ENCODE results near the gene TRA2B.

Gene TRA2B

GRCh38 chr3:185954366-185954723 is 16.5 kb upstream of the TRA2B start:
- no peak overlapping the region for H2BK15ac ChIP-seq (ENCODE audit: low read depth, poor library complexity, severe bottlenecking)
- no peaks in the 10 kb centered on the region for H3K4me1 ChIP-seq (ENCODE audit: control insufficient read depth, insufficient read depth, low read depth, low read length)
- H4K8ac ChIP-seq (ENCODE audit: low read length), result no peak overlapping the region
- no peak overlapping the region for H2BK120ac ChIP-seq (ENCODE audit: low read depth, low read length)
- DNase-seq, result no peak
- H3K4me3 ChIP-seq (ENCODE audit: insufficient read depth in 1 of 2, low read depth in 1 of 2, low read length in 2 of 2), result no peak overlapping the region
- H2AFZ ChIP-seq (ENCODE audit: low read depth, low read length), result no peak overlapping the region
- H3K79me1 ChIP-seq (replicated peaks; ENCODE audit: low read length, poor library complexity, severe bottlenecking), result no peaks in the 10 kb centered on the region
- H3K27me3 ChIP-seq (ENCODE audit: control insufficient read depth in 1 of 2, insufficient read depth in 1 of 2, low read length in 2 of 2), result peaks cover 8 to 11% of the 10 kb centered on the region in 2 experiments
- H2BK12ac ChIP-seq (ENCODE audit: low read length in 2 of 2), result no peak overlapping the region
- H3K4me2 ChIP-seq (ENCODE audit: low read length, poor library complexity, severe bottlenecking), result no peak overlapping the region
- no peak overlapping the region for H3K27ac ChIP-seq (ENCODE audit: low read length, poor library complexity, severe bottlenecking)
- no peak overlapping the region for H3K9ac ChIP-seq (ENCODE audit: low read length)
- H2AK5ac ChIP-seq (ENCODE audit: low read length, severe bottlenecking), result no peak overlapping the region
- H3K23ac ChIP-seq (ENCODE audit: low read length in 2 of 2), result no peak overlapping the region
- no peak overlapping the region for H3K18ac ChIP-seq (ENCODE audit: low read depth in 1 of 2, low read length in 2 of 2)
- H3K9me3 ChIP-seq (ENCODE audit: control insufficient read depth, low read length), result no peaks in the 10 kb centered on the region
- 93% methylated on average over 1 of the region's 3 CpGs for WGBS
- no peak overlapping the region for H2BK5ac ChIP-seq (ENCODE audit: low read depth, low read length, poor library complexity, severe bottlenecking)
- no peak overlapping the region for H3K14ac ChIP-seq (ENCODE audit: low read length in 2 of 2)
- no peaks in the 10 kb centered on the region for H3K36me3 ChIP-seq (ENCODE audit: control insufficient read depth in 1 of 2, insufficient read depth in 2 of 2, low read depth in 1 of 2, low read length in 2 of 2)
- H4K91ac ChIP-seq (ENCODE audit: low read length), result no peak overlapping the region
- H3K4ac ChIP-seq (ENCODE audit: low read depth in 1 of 2, low read length in 2 of 2), result no peak overlapping the region

- no peaks in the 10 kb centered on the region for H3K79me1 ChIP-seq (replicated peaks; ENCODE audit: low read length, poor library complexity, severe bottlenecking)
- no peaks in the 10 kb centered on the region for H3K4me1 ChIP-seq (ENCODE audit: control insufficient read depth, insufficient read depth, low read depth, low read length)
- no peaks in the 10 kb centered on the region for H3K36me3 ChIP-seq (ENCODE audit: control insufficient read depth in 1 of 2, insufficient read depth in 2 of 2, low read depth in 1 of 2, low read length in 2 of 2)
- no peak overlapping the region for H3K23ac ChIP-seq (ENCODE audit: low read length in 2 of 2)
- no peak overlapping the region for H2AK5ac ChIP-seq (ENCODE audit: low read length, severe bottlenecking)
- H3K4me2 ChIP-seq (ENCODE audit: low read length, poor library complexity, severe bottlenecking), result no peak overlapping the region
- whole genome bisulfite sequencing, result 90% methylated on average over 3 of the region's 3 CpGs
- H3K4me3 ChIP-seq (ENCODE audit: insufficient read depth in 1 of 2, low read depth in 1 of 2, low read length in 2 of 2), result no peak overlapping the region
- H3K9me3 ChIP-seq (ENCODE audit: control insufficient read depth, low read length), result no peaks in the 10 kb centered on the region
- H3K14ac ChIP-seq (ENCODE audit: low read length in 2 of 2), result no peak overlapping the region
- H3K27me3 ChIP-seq (ENCODE audit: control insufficient read depth in 1 of 2, insufficient read depth in 1 of 2, low read length in 2 of 2), result peaks cover 8 to 15% of the 10 kb centered on the region in 2 experiments
- no peak overlapping the region for H2BK15ac ChIP-seq (ENCODE audit: low read depth, poor library complexity, severe bottlenecking)
- no peak overlapping the region for H2AFZ ChIP-seq (ENCODE audit: low read depth, low read length)
- DNase-seq, result no peak
- no peak overlapping the region for H3K4ac ChIP-seq (ENCODE audit: low read depth in 1 of 2, low read length in 2 of 2)
- H2BK5ac ChIP-seq (ENCODE audit: low read depth, low read length, poor library complexity, severe bottlenecking), result no peak overlapping the region
- H4K91ac ChIP-seq (ENCODE audit: low read length), result no peak overlapping the region
- no peak overlapping the region for H2BK12ac ChIP-seq (ENCODE audit: low read length in 2 of 2)
- H3K9ac ChIP-seq (ENCODE audit: low read length), result no peak overlapping the region
- no peak overlapping the region for H2BK120ac ChIP-seq (ENCODE audit: low read depth, low read length)
- H3K18ac ChIP-seq (ENCODE audit: low read depth in 1 of 2, low read length in 2 of 2), result no peak overlapping the region
- H3K27ac ChIP-seq (ENCODE audit: low read length, poor library complexity, severe bottlenecking), result no peak overlapping the region
- no peak overlapping the region for H4K8ac ChIP-seq (ENCODE audit: low read length)
Observed at GRCh38 chr3:185950728-185951127, 12.9 kb upstream of the TRA2B start.

DNA sequence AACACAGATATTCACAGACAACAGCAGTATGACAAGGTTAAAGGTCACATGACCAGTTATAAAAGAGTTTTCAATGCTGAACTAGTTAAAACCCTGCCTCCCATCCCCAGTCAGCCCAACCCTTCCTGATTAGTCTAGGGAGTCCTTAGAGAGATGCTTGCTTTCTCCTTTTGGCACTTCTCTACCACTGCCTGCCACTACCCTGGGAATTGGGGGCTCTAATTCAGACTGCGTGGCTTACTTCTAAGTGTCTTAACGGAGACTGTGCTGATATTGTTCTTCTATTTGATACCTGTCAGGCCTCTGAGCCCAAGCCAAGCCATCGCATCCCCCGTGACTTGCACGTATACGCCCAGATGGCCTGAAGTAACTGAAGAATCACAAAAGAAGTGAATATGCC is 11.7 kb upstream of the TRA2B start:
- H3K36me3 ChIP-seq (ENCODE audit: control insufficient read depth in 1 of 2, insufficient read depth in 2 of 2, low read depth in 1 of 2, low read length in 2 of 2), result no peaks in the 10 kb centered on the region
- no peak overlapping the region for H4K8ac ChIP-seq (ENCODE audit: low read length)
- H2BK12ac ChIP-seq (ENCODE audit: low read length in 2 of 2), result no peak overlapping the region
- H3K4me2 ChIP-seq (ENCODE audit: low read length, poor library complexity, severe bottlenecking), result no peak overlapping the region
- H3K27me3 ChIP-seq (ENCODE audit: control insufficient read depth in 1 of 2, insufficient read depth in 1 of 2, low read length in 2 of 2), result peaks cover 8 to 11% of the 10 kb centered on the region in 2 experiments
- no peak overlapping the region for H2AK5ac ChIP-seq (ENCODE audit: low read length, severe bottlenecking)
- no peak overlapping the region for H3K18ac ChIP-seq (ENCODE audit: low read depth in 1 of 2, low read length in 2 of 2)
- H4K91ac ChIP-seq (ENCODE audit: low read length), result no peak overlapping the region
- no peaks in the 10 kb centered on the region for H3K79me1 ChIP-seq (replicated peaks; ENCODE audit: low read length, poor library complexity, severe bottlenecking)
- no peak overlapping the region for H3K4ac ChIP-seq (ENCODE audit: low read depth in 1 of 2, low read length in 2 of 2)
- H2BK120ac ChIP-seq (ENCODE audit: low read depth, low read length), result no peak overlapping the region
- no peak overlapping the region for H3K14ac ChIP-seq (ENCODE audit: low read length in 2 of 2)
- no peak overlapping the region for H2BK15ac ChIP-seq (ENCODE audit: low read depth, poor library complexity, severe bottlenecking)
- no peaks in the 10 kb centered on the region for H3K4me1 ChIP-seq (ENCODE audit: control insufficient read depth, insufficient read depth, low read depth, low read length)
- 91% methylated on average over 6 of the region's 6 CpGs for WGBS
- no peak overlapping the region for H3K9ac ChIP-seq (ENCODE audit: low read length)
- DNase-seq, result no peak
- H3K27ac ChIP-seq (ENCODE audit: low read length, poor library complexity, severe bottlenecking), result no peak overlapping the region
- no peak overlapping the region for H2BK5ac ChIP-seq (ENCODE audit: low read depth, low read length, poor library complexity, severe bottlenecking)
- no peak overlapping the region for H3K23ac ChIP-seq (ENCODE audit: low read length in 2 of 2)
- H3K4me3 ChIP-seq (ENCODE audit: insufficient read depth in 1 of 2, low read depth in 1 of 2, low read length in 2 of 2), result no peak overlapping the region
- H2AFZ ChIP-seq (ENCODE audit: low read depth, low read length), result no peak overlapping the region
- no peaks in the 10 kb centered on the region for H3K9me3 ChIP-seq (ENCODE audit: control insufficient read depth, low read length)

GRCh38 chr3:185948292-185948691 is 10.5 kb upstream of the TRA2B start:
- Histone ChIP-seq H4K91ac (ENCODE audit: low read length) (no peak overlapping the region), H2AK5ac (ENCODE audit: low read length, severe bottlenecking) (no peak overlapping the region), H3K14ac (ENCODE audit: low read length in 2 of 2) (no peak overlapping the region), H2AFZ (ENCODE audit: low read depth, low read length) (no peak overlapping the region), H3K23ac (ENCODE audit: low read length in 2 of 2) (no peak overlapping the region), H4K8ac (ENCODE audit: low read length) (no peak overlapping the region), H3K4me3 (ENCODE audit: insufficient read depth in 1 of 2, low read depth in 1 of 2, low read length in 2 of 2) (no peak overlapping the region), H3K36me3 (ENCODE audit: control insufficient read depth in 1 of 2, insufficient read depth in 2 of 2, low read depth in 1 of 2, low read length in 2 of 2) (no peaks in the 10 kb centered on the region), H2BK5ac (ENCODE audit: low read depth, low read length, poor library complexity, severe bottlenecking) (no peak overlapping the region), H3K18ac (ENCODE audit: low read depth in 1 of 2, low read length in 2 of 2) (no peak overlapping the region), H3K79me1 (replicated peaks; ENCODE audit: low read length, poor library complexity, severe bottlenecking) (no peaks in the 10 kb centered on the region), H3K9me3 (ENCODE audit: control insufficient read depth, low read length) (no peaks in the 10 kb centered on the region), H3K27ac (ENCODE audit: low read length, poor library complexity, severe bottlenecking) (no peak overlapping the region), H3K9ac (ENCODE audit: low read length) (no peak overlapping the region), H2BK15ac (ENCODE audit: low read depth, poor library complexity, severe bottlenecking) (no peak overlapping the region), H3K4ac (ENCODE audit: low read depth in 1 of 2, low read length in 2 of 2) (no peak overlapping the region), H3K4me2 (ENCODE audit: low read length, poor library complexity, severe bottlenecking) (no peak overlapping the region), H3K27me3 (ENCODE audit: control insufficient read depth in 1 of 2, insufficient read depth in 1 of 2, low read length in 2 of 2) (peaks cover 8 to 11% of the 10 kb centered on the region in 2 experiments), H3K4me1 (ENCODE audit: control insufficient read depth, insufficient read depth, low read depth, low read length) (peaks cover 2% of the 10 kb centered on the region), H2BK120ac (ENCODE audit: low read depth, low read length) (no peak overlapping the region), H2BK12ac (ENCODE audit: low read length in 2 of 2) (no peak overlapping the region)
- 72% methylated on average over 2 of the region's 3 CpGs for WGBS
- no peak for DNase-seq
